H9 (cell line): Measurements from ENCODE around the gene SEC22C. TPM values are rescaled to one million over a fixed set of nuclear protein-coding genes. Genes with fewer than 3 reads are reported as not detected.
"Not testable (repeated sequence)": the region's sequence is repeated elsewhere in the genome, so short reads cannot be mapped to it uniquely, and the experiment has no call there.

Experiments used
- DNase-seq: peaks from one replicate; pipeline ENCODE4 v3.0.0-alpha.2; 2017
- H2AFZ ChIP-seq: one replicate; pipeline ENCODE4 v1.6.1; 2013; ENCODE audit warnings: mild to moderate bottlenecking, low read length, control low read depth, moderate library complexity
- H2AK5ac ChIP-seq: 2 replicates; pipeline ENCODE4 v1.6.1; 2013; ENCODE audit warnings: low read length, control low read depth, mixed read lengths; ENCODE audit not compliant: insufficient read length
- H2BK120ac ChIP-seq: one replicate; pipeline ENCODE4 v1.6.1; 2013; ENCODE audit warnings: low read depth, mild to moderate bottlenecking, low read length, control low read depth, inconsistent platforms; ENCODE audit not compliant: poor library complexity, severe bottlenecking
- H2BK12ac ChIP-seq: 2 replicates; pipeline ENCODE4 v1.6.1; 2013; ENCODE audit warnings: low read length, control low read depth, mixed read lengths, low read depth; ENCODE audit not compliant: insufficient read length
- H2BK15ac ChIP-seq: 2 replicates; pipeline ENCODE4 v1.6.1; 2013; ENCODE audit warnings: low read depth, low read length, control low read depth
- H2BK20ac ChIP-seq: one replicate; pipeline ENCODE4 v1.6.1; 2013; ENCODE audit warnings: low read depth, mild to moderate bottlenecking, low read length, control low read depth, inconsistent platforms; ENCODE audit not compliant: poor library complexity, severe bottlenecking
- H2BK5ac ChIP-seq: 2 replicates; pipeline ENCODE4 v1.6.1; 2013; ENCODE audit warnings: low read length, control low read depth, mixed read lengths; ENCODE audit not compliant: insufficient read length
- H3K14ac ChIP-seq: 2 replicates; pipeline ENCODE4 v1.6.1; 2013; ENCODE audit warnings: low read length, control low read depth; ENCODE audit not compliant: insufficient read depth
- H3K18ac ChIP-seq: 2 replicates; pipeline ENCODE4 v1.6.1; 2013; ENCODE audit warnings: low read depth, mild to moderate bottlenecking, mixed read lengths, low read length, control low read depth; ENCODE audit not compliant: insufficient read length
- H3K23ac ChIP-seq: 2 replicates; pipeline ENCODE4 v1.6.1; 2013; ENCODE audit warnings: low read length, control low read depth, mixed read lengths, low read depth; ENCODE audit not compliant: insufficient read length
- H3K23me2 ChIP-seq: 2 replicates; pipeline ENCODE4 v1.6.1; 2013; ENCODE audit warnings: low read depth, mild to moderate bottlenecking, mixed read lengths, low read length, control low read depth; ENCODE audit not compliant: insufficient read length, poor library complexity, severe bottlenecking
- H3K27ac ChIP-seq: 2 replicates; pipeline ENCODE4 v1.5.1; 2013; ENCODE audit warnings: low read length, control low read depth, mixed read lengths, low read depth; ENCODE audit not compliant: insufficient read length
- H3K27me3 ChIP-seq: 2 replicates; pipeline ENCODE4 v1.6.1; 2013; ENCODE audit warnings: low read length, control low read depth, inconsistent platforms; ENCODE audit not compliant: insufficient read depth
- H3K4ac ChIP-seq: 2 replicates; pipeline ENCODE4 v1.6.1; 2013; ENCODE audit warnings: low read depth, mild to moderate bottlenecking, control low read depth, inconsistent platforms, low read length, moderate library complexity
- H3K4me1 ChIP-seq: 2 replicates; pipeline ENCODE4 v1.6.1; 2013; ENCODE audit warnings: low read length, control low read depth, inconsistent platforms; ENCODE audit not compliant: insufficient read depth
- H3K4me2 ChIP-seq: 2 replicates; pipeline ENCODE4 v1.6.1; 2013; ENCODE audit warnings: low read length, control low read depth, mixed read lengths; ENCODE audit not compliant: insufficient read length, insufficient read depth
- H3K56ac ChIP-seq: 2 replicates; pipeline ENCODE4 v1.6.1; 2013; ENCODE audit warnings: low read depth, mild to moderate bottlenecking, mixed read lengths, low read length, control low read depth; ENCODE audit not compliant: insufficient read length
- H3K79me1 ChIP-seq: 2 replicates; pipeline ENCODE4 v1.6.1; 2013; ENCODE audit warnings: low read depth, mild to moderate bottlenecking, moderate library complexity, low read length, control low read depth, inconsistent platforms; ENCODE audit not compliant: insufficient read depth, poor library complexity, severe bottlenecking
- H3K79me2 ChIP-seq: 2 replicates; pipeline ENCODE4 v1.6.1; 2013; ENCODE audit warnings: low read length, control low read depth, inconsistent platforms; ENCODE audit not compliant: insufficient read depth
- H3K9ac ChIP-seq: 2 replicates; pipeline ENCODE4 v1.6.1; 2013; ENCODE audit warnings: low read length, control low read depth, mixed read lengths; ENCODE audit not compliant: insufficient read length; ENCODE audit errors: extremely low read depth
- H3K9me3 ChIP-seq: one replicate; pipeline ENCODE4 v1.6.1; 2013; ENCODE audit warnings: low read depth, low read length, inconsistent platforms; ENCODE audit not compliant: control insufficient read depth
- H3T11ph ChIP-seq: one replicate; pipeline ENCODE4 v1.6.1; 2013; ENCODE audit warnings: mild to moderate bottlenecking, low read length, control low read depth, inconsistent platforms
- H4K20me1 ChIP-seq: one replicate; pipeline ENCODE4 v1.6.1; 2013; ENCODE audit not compliant: control insufficient read depth, insufficient read length, insufficient read depth
- H4K5ac ChIP-seq: 2 replicates; pipeline ENCODE4 v1.6.1; 2013; ENCODE audit warnings: low read depth, mild to moderate bottlenecking, mixed read lengths, low read length, control low read depth; ENCODE audit not compliant: insufficient read length
- H4K8ac ChIP-seq: replicated peaks from 2 replicates; pipeline ENCODE4 v1.6.1; 2013; ENCODE audit warnings: low read length, control low read depth, mixed read lengths, low read depth; ENCODE audit not compliant: insufficient read length
- H4K91ac ChIP-seq: 2 replicates; pipeline ENCODE4 v1.6.1; 2013; ENCODE audit warnings: low read depth, mild to moderate bottlenecking, moderate library complexity, mixed read lengths, low read length, control low read depth; ENCODE audit not compliant: insufficient read length
- H3K27ac Mint-ChIP-seq, 3 experiments: 2 replicates in 2 of 3; 3 replicates in 1 of 3; pipeline ENCODE4 v1.8.0; 2020 to 2021; ENCODE audit warnings: mixed read lengths in 3 of 3, mild to moderate bottlenecking in 1 of 3, moderate library complexity in 1 of 3
- H3K27me3 Mint-ChIP-seq: 2 replicates; pipeline ENCODE4 v1.8.0; 2021; ENCODE audit warnings: low read depth, mild to moderate bottlenecking, moderate library complexity, mixed read lengths
- H3K36me3 Mint-ChIP-seq, 3 experiments: 2 replicates in 2 of 3; 3 replicates in 1 of 3; pipeline ENCODE4 v1.8.0; 2020 to 2021; ENCODE audit warnings: low read depth in 3 of 3, mixed read lengths in 3 of 3; ENCODE audit not compliant: insufficient read depth in 1 of 3
- H3K4me1 Mint-ChIP-seq, 2 experiments: 2 replicates each; pipeline ENCODE4 v1.8.0; 2020; ENCODE audit warnings: mixed read lengths in 2 of 2
- H3K4me3 Mint-ChIP-seq, 2 experiments: 2 replicates in 1 of 2; 3 replicates in 1 of 2; pipeline ENCODE4 v1.8.0; 2020 to 2021; ENCODE audit warnings: mild to moderate bottlenecking in 2 of 2, mixed read lengths in 2 of 2, moderate library complexity in 1 of 2
- H3K9me3 Mint-ChIP-seq, 2 experiments: 2 replicates in 1 of 2; 3 replicates in 1 of 2; pipeline ENCODE4 v1.8.0; 2020; ENCODE audit warnings: mild to moderate bottlenecking in 2 of 2, mixed read lengths in 2 of 2, moderate library complexity in 1 of 2
- CTCF ChIP-seq: fragments of 200-600 bp; sonication (generic); conservative IDR thresholded peaks from 3 replicates; pipeline ENCODE4 v1.8.0; 2021; ENCODE audit warnings: antibody characterized with exemption, mild to moderate bottlenecking
- WGBS: extraction: QIAGEN DNeasy Blood & Tissue Kit; methylation state at CpG from one replicate; pipeline ENCODE4 v1.1.7; 2013; ENCODE audit warnings: missing lambda C conversion rate, low lambda C conversion rate, mixed read lengths; ENCODE audit not compliant: insufficient read length; ENCODE audit errors: extremely low coverage; 5-methylcytosine and 5-hydroxymethylcytosine counted together
- total RNA-seq: library from RNA; stranded (reverse); gene quantifications from 2 replicates; pipeline ENCODE4 v1.2.1, GENCODE V29; 2021

The SEC22C gene
- total RNA-seq, 1 experiment from 2014 or later = 28.2 TPM

DNA sequence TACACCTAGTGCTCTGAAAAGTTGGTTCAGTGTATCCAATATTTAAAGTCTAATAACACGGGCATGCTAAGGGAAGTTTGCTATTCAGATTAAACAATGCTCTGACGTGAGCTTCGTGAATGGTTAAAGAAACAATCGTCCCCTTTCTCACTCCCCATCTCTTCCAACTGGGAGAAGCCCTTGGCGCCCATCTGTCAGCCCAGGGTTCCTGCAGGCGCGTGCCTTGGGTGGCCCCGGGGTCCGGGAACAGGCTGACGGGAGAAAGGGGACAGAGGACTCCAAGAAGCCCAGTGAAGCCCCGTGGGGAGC lies 413 bp downstream of the SEC22C start:
- peaks cover 14% of the 10 kb centered on the region for H3K23me2 ChIP-seq
- no peak overlapping the region for H2BK12ac ChIP-seq
- H2BK15ac ChIP-seq = no peak overlapping the region; the same call in 1 of the 2 replicates
- H4K8ac ChIP-seq = no peak overlapping the region
- H3K9ac ChIP-seq = peak overlapping the region; percentile 65
- H2BK120ac ChIP-seq = no peak overlapping the region
- TF ChIP-seq CTCF = no peak
- H4K20me1 ChIP-seq = no peaks in the 10 kb centered on the region
- H3K27ac ChIP-seq = no peak overlapping the region
- peaks cover 6% of the 10 kb centered on the region; the same call in 1 of the 2 replicates for H3K4me1 ChIP-seq
- H4K91ac ChIP-seq = no peak overlapping the region
- H3K4me3 Mint-ChIP-seq = peak overlapping the region; percentile 85 to 87
- H3K36me3 Mint-ChIP-seq = peaks cover 21 to 31% (median 30%) of the 10 kb centered on the region in 3 experiments
- H3K9me3 Mint-ChIP-seq = peaks cover 0 to 2% of the 10 kb centered on the region in 2 experiments; a peak in 1 of 5 replicates
- DNase-seq = no peak
- peak overlapping the region; percentile 61 to 82 (median 72) for H3K27ac Mint-ChIP-seq
- no peak overlapping the region for H4K5ac ChIP-seq
- H3K79me1 ChIP-seq = no peaks in the 10 kb centered on the region
- H3K18ac ChIP-seq = peak overlapping the region; percentile 61
- H2AK5ac ChIP-seq = no peak overlapping the region
- H3K27me3 Mint-ChIP-seq = no peaks in the 10 kb centered on the region; the same call in 1 of the 2 replicates
- H2BK5ac ChIP-seq = no peak overlapping the region
- no peak overlapping the region for H3K56ac ChIP-seq
- H3K4ac ChIP-seq = no peak overlapping the region
- no peaks in the 10 kb centered on the region for H3K27me3 ChIP-seq
- H2BK20ac ChIP-seq = no peak overlapping the region
- H2AFZ ChIP-seq = no peak overlapping the region
- no CpG with 5 or more reads among the region's 11 CpGs for WGBS
- peaks cover 2% of the 10 kb centered on the region; the same call in 1 of the 2 replicates for H3K79me2 ChIP-seq
- no peak overlapping the region for H3K23ac ChIP-seq
- H3T11ph ChIP-seq = no peak overlapping the region
- peak overlapping the region; percentile 92 for H3K14ac ChIP-seq
- peak overlapping the region; percentile 99 for H3K4me2 ChIP-seq
- no peaks in the 10 kb centered on the region for H3K9me3 ChIP-seq
- H3K4me1 Mint-ChIP-seq = peaks cover 35 to 40% of the 10 kb centered on the region in 2 experiments

- H3T11ph ChIP-seq, DNase-seq, H3K9ac ChIP-seq, H4K20me1 ChIP-seq, H2BK5ac ChIP-seq, H2AFZ ChIP-seq, H4K5ac ChIP-seq, H3K4me3 Mint-ChIP-seq, H3K18ac ChIP-seq, H2BK20ac ChIP-seq, H3K79me2 ChIP-seq, H3K23ac ChIP-seq, H3K4ac ChIP-seq, H2BK120ac ChIP-seq, H2BK12ac ChIP-seq, H3K27ac ChIP-seq, H3K79me1 ChIP-seq, H2AK5ac ChIP-seq, H3K27me3 ChIP-seq, H3K4me2 ChIP-seq, H4K91ac ChIP-seq, H3K27ac Mint-ChIP-seq, H3K9me3 ChIP-seq, H3K56ac ChIP-seq, H3K27me3 Mint-ChIP-seq, H2BK15ac ChIP-seq, H3K14ac ChIP-seq, H4K8ac ChIP-seq, H3K4me1 ChIP-seq: not testable (repeated sequence)
- peaks cover 14% of the 10 kb centered on the region for H3K23me2 ChIP-seq
- Mint-ChIP-seq H3K9me3 (peaks cover 11 to 15% of the 10 kb centered on the region in 2 experiments), H3K36me3 (peaks cover 30 to 46% (median 34%) of the 10 kb centered on the region in 3 experiments), H3K4me1 (peaks cover 28 to 29% of the 10 kb centered on the region in 2 experiments)
- no CpG with 5 or more reads among the region's 4 CpGs for WGBS
Measured at GRCh38 chr3:42579346-42579745, 2.4 kb downstream of the SEC22C start.
